Skeletal muscle satellite cell (primary cell): ENCODE measurements around the gene GPATCH4. TPM values are rescaled to one million over a fixed set of nuclear protein-coding genes. Genes with fewer than 3 reads are reported as not detected.

Experiments
- H3K27me3 ChIP-seq: 2 replicates; pipeline ENCODE4 v1.7.0; 2013; ENCODE audit warnings: low read length; ENCODE audit not compliant: control insufficient read depth, insufficient read depth
- H3K36me3 ChIP-seq: 2 replicates; pipeline ENCODE4 v1.7.0; 2013; ENCODE audit warnings: mild to moderate bottlenecking, control low read depth, low read length; ENCODE audit not compliant: insufficient read depth
- H3K4me1 ChIP-seq: 2 replicates; pipeline ENCODE4 v1.7.0; 2013; ENCODE audit warnings: low read length; ENCODE audit not compliant: control insufficient read depth, insufficient read depth
- H3K4me2 ChIP-seq: 2 replicates; pipeline ENCODE4 v1.7.0; 2013; ENCODE audit warnings: mild to moderate bottlenecking, low read length
- H3K4me3 ChIP-seq: 2 replicates; pipeline ENCODE4 v1.7.0; 2013; ENCODE audit warnings: low read length
- H3K9ac ChIP-seq: 2 replicates; pipeline ENCODE4 v1.7.0; 2013; ENCODE audit warnings: mild to moderate bottlenecking, low read depth, low read length, moderate library complexity
- H3K9me3 ChIP-seq: replicated peaks from 2 replicates; pipeline ENCODE4 v1.7.0; 2013; ENCODE audit warnings: mild to moderate bottlenecking, control low read depth, low read length
- total RNA-seq: library from RNA; depleted of rRNA; stranded (reverse); fragments of >200 nt; gene quantifications from 2 replicates; pipeline ENCODE4 v1.2.3, GENCODE V29; 2012; rRNA removed

GPATCH4 gene
- 20.0 and 25.6 TPM in 2 replicates for total RNA-seq

DNA sequence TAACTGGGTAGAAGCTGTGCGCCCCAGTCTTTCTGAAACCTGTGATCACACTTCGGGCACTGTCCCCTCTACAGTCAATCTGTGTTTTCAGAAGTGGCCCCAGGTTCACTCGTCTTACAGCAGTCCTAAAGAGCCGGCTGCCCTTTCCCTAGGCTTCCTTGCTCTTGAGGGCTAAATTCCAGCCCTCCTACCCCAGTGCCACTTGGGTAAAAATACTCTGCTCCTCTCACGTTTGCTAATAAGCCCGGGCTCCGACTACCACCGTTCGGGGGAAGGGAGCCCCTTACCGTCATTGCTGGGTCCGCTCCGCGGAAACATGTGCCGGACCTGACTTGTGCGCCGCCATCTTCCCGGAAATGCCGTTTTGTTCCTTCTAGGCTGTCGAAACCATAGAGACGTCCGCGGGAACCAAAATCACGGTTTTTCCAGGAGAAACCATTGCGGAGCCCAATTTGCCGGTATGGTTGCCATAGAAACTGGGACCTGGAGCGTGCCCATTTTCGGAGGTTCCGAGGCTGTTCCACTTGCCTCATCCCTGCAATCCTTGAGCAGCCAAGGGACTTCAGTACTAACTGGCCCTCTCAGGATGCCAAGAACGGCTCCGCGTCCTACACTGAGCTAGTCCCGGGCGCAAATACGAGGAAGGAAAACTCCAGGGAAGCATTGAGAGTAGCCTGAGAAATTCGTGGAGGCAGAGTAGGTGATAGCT lies at the start of gene GPATCH4:
TSS of gene GPATCH4 (minus strand) at position 358 of the 709 bp plus-strand sequence.
- no peaks in the 10 kb centered on the region for H3K9me3 ChIP-seq
- peak within 1 kb of the TSS; percentile 88 for H3K9ac ChIP-seq
- peaks cover 5% of the 10 kb centered on the region for H3K4me1 ChIP-seq
- H3K36me3 ChIP-seq, result peaks cover 20% of the 10 kb centered on the region
- H3K4me2 ChIP-seq, result peak within 1 kb of the TSS; percentile 82
- H3K4me3 ChIP-seq, result peak within 1 kb of the TSS; percentile 85
- H3K27me3 ChIP-seq, result no peaks in the 10 kb centered on the region

- H3K4me1 ChIP-seq, result no peaks in the 10 kb centered on the region
- H3K36me3 ChIP-seq, result no peaks in the 10 kb centered on the region
- H3K27me3 ChIP-seq, result peaks cover 82% of the 10 kb centered on the region
- H3K4me3 ChIP-seq, result no peak overlapping the region
- H3K4me2 ChIP-seq, result no peak overlapping the region
- H3K9me3 ChIP-seq, result no peaks in the 10 kb centered on the region
- H3K9ac ChIP-seq, result no peak overlapping the region
Observed at GRCh38 chr1:156648951-156649350, 47.7 kb upstream of the GPATCH4 start.

GRCh38 chr1:156648496-156648895 lies 47.2 kb upstream of the GPATCH4 start:
- Histone ChIP-seq H3K36me3 (no peaks in the 10 kb centered on the region), H3K4me3 (no peak overlapping the region), H3K9ac (no peak overlapping the region), H3K4me1 (no peaks in the 10 kb centered on the region), H3K9me3 (no peaks in the 10 kb centered on the region), H3K27me3 (peaks cover 83% of the 10 kb centered on the region), H3K4me2 (no peak overlapping the region)

- H3K36me3 ChIP-seq, result no peaks in the 10 kb centered on the region
- H3K9ac ChIP-seq, result no peak overlapping the region
- H3K4me3 ChIP-seq, result no peak overlapping the region
- H3K4me2 ChIP-seq, result no peak overlapping the region
- H3K27me3 ChIP-seq, result peaks cover 92% of the 10 kb centered on the region
- H3K9me3 ChIP-seq, result no peaks in the 10 kb centered on the region
- H3K4me1 ChIP-seq, result no peaks in the 10 kb centered on the region
Observed at GRCh38 chr1:156647351-156647750, 46.1 kb upstream of the GPATCH4 start.

DNA sequence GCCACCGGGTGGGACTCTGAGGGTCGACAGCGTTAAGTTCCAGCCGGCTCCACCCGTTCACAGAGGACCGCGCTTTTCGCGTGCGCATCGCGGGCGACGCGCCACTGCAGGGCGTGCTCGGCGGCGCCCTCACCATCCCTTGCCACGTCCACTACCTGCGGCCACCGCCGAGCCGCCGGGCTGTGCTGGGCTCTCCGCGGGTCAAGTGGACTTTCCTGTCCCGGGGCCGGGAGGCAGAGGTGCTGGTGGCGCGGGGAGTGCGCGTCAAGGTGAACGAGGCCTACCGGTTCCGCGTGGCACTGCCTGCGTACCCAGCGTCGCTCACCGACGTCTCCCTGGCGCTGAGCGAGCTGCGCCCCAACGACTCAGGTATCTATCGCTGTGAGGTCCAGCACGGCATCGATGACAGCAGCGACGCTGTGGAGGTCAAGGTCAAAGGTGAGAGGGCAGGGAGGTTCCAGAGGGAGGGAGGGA lies 45.5 kb upstream of the GPATCH4 start:
- Histone ChIP-seq H3K4me3 (no peak overlapping the region), H3K4me1 (no peaks in the 10 kb centered on the region), H3K27me3 (peaks cover 93% of the 10 kb centered on the region), H3K4me2 (no peak overlapping the region), H3K36me3 (no peaks in the 10 kb centered on the region), H3K9ac (no peak overlapping the region), H3K9me3 (no peaks in the 10 kb centered on the region)

GRCh38 chr1:156645666-156646065 lies 44.4 kb upstream of the GPATCH4 start:
- H3K27me3 ChIP-seq, result peaks cover 98% of the 10 kb centered on the region
- no peaks in the 10 kb centered on the region for H3K4me1 ChIP-seq
- no peak overlapping the region for H3K4me2 ChIP-seq
- no peaks in the 10 kb centered on the region for H3K36me3 ChIP-seq
- H3K9ac ChIP-seq, result no peak overlapping the region
- H3K4me3 ChIP-seq, result no peak overlapping the region
- H3K9me3 ChIP-seq, result no peaks in the 10 kb centered on the region

- H3K9ac ChIP-seq, result no peak overlapping the region
- H3K4me3 ChIP-seq, result no peak overlapping the region
- peaks cover 98% of the 10 kb centered on the region for H3K27me3 ChIP-seq
- no peaks in the 10 kb centered on the region for H3K36me3 ChIP-seq
- H3K4me1 ChIP-seq, result no peaks in the 10 kb centered on the region
- no peaks in the 10 kb centered on the region for H3K9me3 ChIP-seq
- no peak overlapping the region for H3K4me2 ChIP-seq
Observed at GRCh38 chr1:156645056-156645455, 43.8 kb upstream of the GPATCH4 start.

DNA sequence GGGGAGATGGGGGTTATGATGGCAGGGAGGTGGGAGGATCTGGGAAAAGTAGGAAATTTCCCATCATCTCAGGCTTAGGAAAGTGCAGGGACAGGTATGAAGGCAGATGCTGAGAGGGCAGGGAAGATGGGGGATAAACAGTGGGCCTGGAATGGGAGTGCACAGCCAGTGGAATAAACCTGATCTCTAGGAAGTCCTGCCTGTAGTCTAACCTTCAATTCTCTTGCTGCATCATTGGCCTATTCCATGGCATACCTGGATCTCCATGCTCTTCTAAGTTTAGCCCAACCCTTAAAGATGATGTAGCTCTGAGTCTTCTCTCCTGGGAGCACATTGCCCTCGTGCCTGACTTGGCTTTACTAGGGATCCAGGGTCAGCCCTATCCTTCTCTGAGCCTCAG lies 43.4 kb upstream of the GPATCH4 start:
- H3K27me3 ChIP-seq, result peaks cover 98% of the 10 kb centered on the region
- no peaks in the 10 kb centered on the region for H3K36me3 ChIP-seq
- H3K9ac ChIP-seq, result no peak overlapping the region
- no peaks in the 10 kb centered on the region for H3K9me3 ChIP-seq
- H3K4me1 ChIP-seq, result no peaks in the 10 kb centered on the region
- H3K4me2 ChIP-seq, result no peak overlapping the region
- no peak overlapping the region for H3K4me3 ChIP-seq

- Histone ChIP-seq H3K4me1 (no peaks in the 10 kb centered on the region), H3K36me3 (no peaks in the 10 kb centered on the region), H3K4me2 (no peak overlapping the region), H3K4me3 (no peak overlapping the region), H3K9ac (no peak overlapping the region), H3K27me3 (peaks cover 98% of the 10 kb centered on the region), H3K9me3 (no peaks in the 10 kb centered on the region)
Observed at GRCh38 chr1:156644146-156644545, 42.9 kb upstream of the GPATCH4 start.

DNA sequence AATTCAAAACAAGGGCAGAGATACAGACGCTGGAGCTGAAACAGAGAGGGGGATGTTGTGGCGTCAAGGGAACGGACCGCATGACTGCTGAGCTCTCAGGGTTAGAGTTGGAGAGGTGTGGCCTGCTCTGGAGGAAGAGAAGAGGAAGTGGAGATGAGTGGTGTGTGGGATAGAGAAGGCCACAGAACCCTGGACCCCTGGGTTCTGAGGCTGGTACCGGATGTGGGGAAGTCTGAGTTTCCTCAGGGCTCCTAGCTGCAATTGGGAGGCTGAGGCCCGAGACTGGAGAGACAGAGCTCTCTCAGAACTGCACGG lies 42.5 kb upstream of the GPATCH4 start:
- no peak overlapping the region for H3K4me3 ChIP-seq
- H3K9me3 ChIP-seq, result no peaks in the 10 kb centered on the region
- H3K27me3 ChIP-seq, result peaks cover 98% of the 10 kb centered on the region

DNA sequence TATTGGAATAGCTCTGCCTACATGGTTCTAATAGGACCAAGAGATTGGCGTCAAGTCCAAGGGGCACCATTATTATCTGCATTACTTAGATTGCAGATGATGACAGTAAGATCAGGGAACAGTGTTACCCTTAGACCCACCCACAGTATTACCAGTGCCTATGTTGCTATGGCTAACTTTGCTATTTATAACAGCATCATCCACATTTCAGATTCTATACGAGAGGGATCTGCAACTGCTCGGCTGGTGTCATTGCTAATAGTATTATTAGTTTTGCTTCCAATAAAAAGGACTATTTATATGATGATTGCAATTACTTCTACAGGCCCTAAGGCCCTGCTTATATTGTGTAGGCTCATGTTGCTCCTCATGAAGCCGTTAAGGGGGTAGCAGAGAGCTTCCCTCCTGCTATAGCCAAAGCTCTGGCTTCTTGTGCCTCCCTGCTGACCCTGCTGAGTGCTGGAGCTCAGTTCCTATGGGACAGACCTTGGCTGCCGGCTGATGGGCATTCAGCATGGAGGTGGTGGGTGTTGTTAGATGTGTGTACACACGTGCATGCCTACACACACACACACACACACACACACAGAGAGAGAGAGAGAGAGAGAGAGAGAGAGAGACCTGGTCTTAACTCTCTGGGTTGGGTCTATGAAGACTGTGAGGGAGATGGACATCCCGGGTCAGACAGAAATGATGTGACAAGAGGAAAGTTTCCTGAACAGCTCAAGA lies 41.9 kb upstream of the GPATCH4 start:
- H3K36me3 ChIP-seq, result no peaks in the 10 kb centered on the region
- peaks cover 98% of the 10 kb centered on the region for H3K27me3 ChIP-seq
- no peak overlapping the region for H3K4me3 ChIP-seq
- H3K9ac ChIP-seq, result no peak overlapping the region
- H3K9me3 ChIP-seq, result no peaks in the 10 kb centered on the region
- H3K4me1 ChIP-seq, result no peaks in the 10 kb centered on the region
- H3K4me2 ChIP-seq, result no peak overlapping the region

More for the DNA sequence above, 42.5 kb upstream of the GPATCH4 start:
- H3K9ac ChIP-seq, result no peak overlapping the region
- H3K4me1 ChIP-seq, result no peaks in the 10 kb centered on the region
- no peaks in the 10 kb centered on the region for H3K36me3 ChIP-seq
- H3K4me2 ChIP-seq, result no peak overlapping the region
